HepG2 (cell line): ENCODE measurements around the gene MT1A. TPM values are rescaled to one million over a fixed set of nuclear protein-coding genes. Genes with fewer than 3 reads are reported as not detected.

Experiments used
- ATAC-seq: fragments of 200-7000 bp; cut with Tn5 transposase; 3 replicates; pipeline ENCODE4 v1.9.1; 2020; ENCODE audit warnings: mild to moderate bottlenecking, moderate library complexity
- BruUV-seq: library from RNA; stranded (reverse); fragments of 400-500 nt; replicated peaks from 2 replicates; lab custom pipeline; 2021; lab: Mats Ljungman, UMichigan
- CTCF ChIA-PET: fragments of 300-600 bp; formaldehyde crosslinking; extraction: SDS; loops from one replicate; lab custom pipeline; 2021; ENCODE audit warnings: low total read pairs, inconsistent platforms, low intra/inter-chr PET ratio; lab: Yijun Ruan, JAX
- POLR2A ChIA-PET: fragments of 350-600 bp; sonication (Branson Sonifier 250); formaldehyde crosslinking; loops from one replicate; lab custom pipeline; 2020; ENCODE audit warnings: antibody characterized with exemption, inconsistent platforms; lab: Yijun Ruan, JAX
- DNase-seq: peaks from one replicate; pipeline ENCODE4 v3.0.0-alpha.2; 2015; ENCODE audit warnings: low spot score
- FAIRE-seq: peaks from 3 replicates; lab custom pipeline; 2011; peaks lifted over from hg19 to GRCh38; lab: Jason Lieb, UNC
- H2AFZ ChIP-seq: one replicate; pipeline ENCODE4 v1.6.1; 2011; ENCODE audit warnings: low read length, inconsistent platforms
- H3K27ac ChIP-seq: fragments of 300-600 bp; 3 replicates; pipeline ENCODE4 v1.8.0; 2011; ENCODE audit warnings: mixed run types, mild to moderate bottlenecking, mixed read lengths, low read length, inconsistent platforms; ENCODE audit not compliant: insufficient read depth; ENCODE audit errors: extremely low read length
- H3K27me3 ChIP-seq, 2 experiments: fragments of 200-600 bp in 1 of 2; 2 replicates in 1 of 2; 3 replicates in 1 of 2; pipeline versions ENCODE4 v1.6.0 to v1.8.0; 2011; ENCODE audit warnings: low read length in 2 of 2, mild to moderate bottlenecking in 2 of 2, moderate library complexity in 2 of 2, inconsistent platforms in 1 of 2; ENCODE audit not compliant: insufficient read depth in 2 of 2, control insufficient read depth in 1 of 2
- H3K36me3 ChIP-seq, 2 experiments: fragments of 200-600 bp in 1 of 2; replicated peaks in 1 of 2; 2 replicates in 1 of 2; 3 replicates in 1 of 2; pipeline versions ENCODE4 v1.5.1 to v1.8.0; 2011; ENCODE audit warnings: low read length in 2 of 2, inconsistent platforms in 1 of 2; ENCODE audit not compliant: insufficient read depth in 2 of 2, control insufficient read depth in 1 of 2
- H3K4me1 ChIP-seq: 2 replicates; pipeline ENCODE4 v1.5.1; 2012; ENCODE audit warnings: low read length, inconsistent platforms; ENCODE audit not compliant: insufficient read depth
- H3K4me2 ChIP-seq: 2 replicates; pipeline ENCODE4 v1.6.0; 2011; ENCODE audit warnings: low read depth, low read length, inconsistent platforms
- H3K4me3 ChIP-seq, 3 experiments: fragments of 200-600 bp in 1 of 3; sonication (generic), shearing (Covaris generic) in 1 of 3; replicated peaks in 1 of 3; 2 replicates each; pipeline ENCODE4 v1.5.1; 2011 to 2016; ENCODE audit warnings: low read length in 3 of 3, inconsistent platforms in 2 of 3, low read depth in 2 of 3, mild to moderate bottlenecking in 2 of 3, control low read depth in 1 of 3, mixed read lengths in 1 of 3; ENCODE audit not compliant: insufficient read depth in 1 of 3
- H3K79me2 ChIP-seq: one replicate; pipeline ENCODE4 v1.6.1; 2011; ENCODE audit warnings: low read length, inconsistent platforms; ENCODE audit not compliant: insufficient read depth
- H3K9ac ChIP-seq: 2 replicates; pipeline ENCODE4 v1.6.0; 2011; ENCODE audit warnings: mild to moderate bottlenecking, low read depth, low read length, inconsistent platforms; ENCODE audit not compliant: insufficient read depth
- H3K9me3 ChIP-seq: 2 replicates; pipeline ENCODE4 v1.5.1; 2012; ENCODE audit warnings: mild to moderate bottlenecking, low read length
- H4K20me1 ChIP-seq: 2 replicates; pipeline ENCODE4 v1.6.0; 2011; ENCODE audit warnings: inconsistent platforms, mild to moderate bottlenecking, low read length, moderate library complexity; ENCODE audit not compliant: insufficient read depth
- WIZ ChIP-seq: sonication (generic); formaldehyde crosslinking; IDR thresholded peaks from 2 replicates; pipeline ENCODE4 v1.5.1; 2020; ENCODE audit warnings: mild to moderate bottlenecking, missing genetic modification reagents
- ZNF318 ChIP-seq: sonication (generic); formaldehyde crosslinking; IDR thresholded peaks from 2 replicates; pipeline ENCODE4 v1.4.0; 2020; ENCODE audit warnings: mild to moderate bottlenecking, missing genetic modification reagents
- ZNF768 ChIP-seq: sonication (generic); formaldehyde crosslinking; IDR thresholded peaks from 2 replicates; pipeline ENCODE4 v1.4.0; 2020; ENCODE audit warnings: missing genetic modification reagents
- ZNF800 ChIP-seq: sonication (generic); formaldehyde crosslinking; IDR thresholded peaks from 2 replicates; pipeline ENCODE4 v1.4.0; 2020; ENCODE audit warnings: missing genetic modification reagents
- WGBS: methylation state at CpG from one replicate; pipeline ENCODE4 v1.1.6; 2017; ENCODE audit warnings: low lambda C conversion rate; 5-methylcytosine and 5-hydroxymethylcytosine counted together
- in situ Hi-C: cut with HindIII; loops from 2 replicates; pipeline ENCODE4 v1.10.0; 2017; ENCODE audit warnings: low pct_unique_long_range_greater_than_20kb; ENCODE audit not compliant: extremely low pct_ligation_motif_present
- intact Hi-C: fragments of 100-400 bp; cut with micrococcal nuclease; formaldehyde crosslinking; loops from one replicate; pipeline ENCODE4 v1.10.0; 2022; ENCODE audit not compliant: unreplicated experiment
- polyA plus RNA-seq, 8 experiments: library from polyadenylated mRNA; depleted of rRNA in 3 of 8; stranded (reverse) in 7 of 8; unstranded in 1 of 8; fragments of >200 nt; fragmentation: Illumina TruSeq in 4 of 8; extraction: Trizol in 4 of 8; gene quantifications; 2 replicates each; pipeline versions ENCODE4 v1.2.1 to v1.2.3, GENCODE V29; 2011 to 2016; ENCODE audit warnings: low read depth in 4 of 8, missing spikeins in 1 of 8, mixed read lengths in 1 of 8; ENCODE audit not compliant: insufficient read depth in 1 of 8
- total RNA-seq, 5 experiments: library from RNA; depleted of rRNA; stranded (reverse); fragments of >200 nt; fragmentation: Illumina TruSeq; extraction: Trizol; gene quantifications; 2 replicates each; pipeline ENCODE4 v1.2.3, GENCODE V29; 2016; ENCODE audit warnings: low read depth in 1 of 5

Gene MT1A
- total and polyA plus RNA-seq, 2 of the 13 experiments (the other 11 are each of a cell fraction or from before 2014, with no cell fraction given) = 8.3 to 10.4 TPM

- no peak for TF ChIP-seq ZNF318 (CRISPR knock-in tag)
- TF ChIP-seq, all 625 proteins: peak for 0
Measured at GRCh38 chr16:56677474-56677873, 39.0 kb downstream of the MT1A start (continued).

- DNase-seq (no peak), FAIRE-seq (no peak), ATAC-seq (no peak)
- TF ChIP-seq ZNF800 (CRISPR knock-in tag) (no peak), ZNF768 (CRISPR knock-in tag) (peak; percentile 91), WIZ (CRISPR knock-in tag) (no peak)
- BruUV-seq = no TSS peak
- Histone ChIP-seq H3K79me2 (no peaks in the 10 kb centered on the region), H3K9ac (no peak overlapping the region), H3K27ac (no peak overlapping the region), H3K4me1 (peaks cover 42% of the 10 kb centered on the region), H3K4me3 (no peak overlapping the region), H3K27me3 (peaks cover 0 to 20% of the 10 kb centered on the region in 2 experiments; a peak in 2 of 5 replicates), H3K4me2 (no peak overlapping the region), H3K9me3 (no peaks in the 10 kb centered on the region), H4K20me1 (no peaks in the 10 kb centered on the region), H3K36me3 (no peaks in the 10 kb centered on the region), H2AFZ (no peak overlapping the region)
- ChIA-PET POLR2A (no interaction called here), CTCF (no interaction called here)
- intact Hi-C loops = no loop called here
- in situ Hi-C loops = no loop called here
- WGBS = 6% methylated on average over 3 of the region's 3 CpGs
Measured at GRCh38 chr16:56679078-56679730, 40.7 kb downstream of the MT1A start.
